GM21447 (cell line): ENCODE measurements around the gene HIPK1.
"Not testable (repeated sequence)": the region's sequence is repeated elsewhere in the genome, so short reads cannot be mapped to it uniquely, and the experiment has no call there.

Source experiments
- ATAC-seq: cut with Tn5 transposase; IDR thresholded peaks from one replicate; pipeline ENCODE4 v1.9.1; 2021; ENCODE audit not compliant: unreplicated experiment

HIPK1 gene

GRCh38 chr1:113943028-113943811, 14.1 kb downstream of the HIPK1 start:
- ATAC-seq: no peak

- ATAC-seq: no peak
Measured at GRCh38 chr1:113945329-113945728, 16.2 kb downstream of the HIPK1 start.

- no peak for ATAC-seq
Measured at GRCh38 chr1:113946112-113946511, 17.0 kb downstream of the HIPK1 start.

- no peak for ATAC-seq
Measured at GRCh38 chr1:113946678-113947387, 17.7 kb downstream of the HIPK1 start.

- ATAC-seq: no peak
Measured at GRCh38 chr1:113947388-113948107, 18.4 kb downstream of the HIPK1 start.

GRCh38 chr1:113948151-113948550, 19.0 kb downstream of the HIPK1 start:
- not testable (repeated sequence) for ATAC-seq

- ATAC-seq: no peak
Measured at GRCh38 chr1:113949007-113949406, 19.9 kb downstream of the HIPK1 start.

GRCh38 chr1:113950908-113951307, 21.8 kb downstream of the HIPK1 start:
- no peak for ATAC-seq

GRCh38 chr1:113951719-113952118, 22.6 kb downstream of the HIPK1 start:
- no peak for ATAC-seq

- no peak for ATAC-seq
Measured at GRCh38 chr1:113957984-113958383, 28.9 kb downstream of the HIPK1 start.

- ATAC-seq: no peak
Measured at GRCh38 chr1:113958691-113959090, 29.6 kb downstream of the HIPK1 start.

GRCh38 chr1:113963281-113963906, 34.3 kb downstream of the HIPK1 start:
- ATAC-seq: no peak

GRCh38 chr1:113965703-113966412, 36.7 kb downstream of the HIPK1 start:
- ATAC-seq: no peak

- ATAC-seq: no peak
Measured at GRCh38 chr1:113972954-113973353, 43.8 kb downstream of the HIPK1 start.

GRCh38 chr1:113975211-113975895, 46.2 kb downstream of the HIPK1 start:
- no peak for ATAC-seq

- ATAC-seq: no peak
Measured at GRCh38 chr1:113976609-113977278, 47.6 kb downstream of the HIPK1 start.

GRCh38 chr1:113977906-113978305, 48.8 kb downstream of the HIPK1 start:
- no peak for ATAC-seq

- no peak for ATAC-seq
Measured at GRCh38 chr1:113978863-113979702, 50.0 kb downstream of the HIPK1 start, which contains the start of gene OLFML3. Gene OLFML3, plus strand, starts transcription at chr1:113979474. Its CDS starts 43 bp downstream, at chr1:113979517.
